GM19328 (cell line): ENCODE measurements around the gene POLR1G.

Experiments used
- ATAC-seq: cut with Tn5 transposase; IDR thresholded peaks from one replicate; pipeline ENCODE4 v1.9.1; 2021; ENCODE audit warnings: mild to moderate bottlenecking, moderate library complexity; ENCODE audit not compliant: unreplicated experiment

The POLR1G gene

GRCh38 chr19:45443462-45444317 lies 37.2 kb downstream of the POLR1G start:
- ATAC-seq, result no peak

GRCh38 chr19:45444318-45445041 lies 38.0 kb downstream of the POLR1G start:
- no peak for ATAC-seq

- ATAC-seq, result no peak
Observed at GRCh38 chr19:45445139-45445538, 38.7 kb downstream of the POLR1G start.

GRCh38 chr19:45446295-45446694 lies 39.9 kb downstream of the POLR1G start:
- ATAC-seq, result no peak

GRCh38 chr19:45446944-45447343 lies 40.5 kb downstream of the POLR1G start:
- no peak for ATAC-seq

GRCh38 chr19:45448425-45448756 lies 41.9 kb downstream of the POLR1G start:
- no peak for ATAC-seq

- ATAC-seq, result no peak
Observed at GRCh38 chr19:45448887-45449299, 42.4 kb downstream of the POLR1G start.

GRCh38 chr19:45450012-45450333 lies 43.5 kb downstream of the POLR1G start:
- ATAC-seq, result no peak

- ATAC-seq, result peak; percentile 21
Observed at GRCh38 chr19:45451131-45451849, 44.8 kb downstream of the POLR1G start.

GRCh38 chr19:45451850-45452387 lies 45.5 kb downstream of the POLR1G start:
- no peak for ATAC-seq

- no peak for ATAC-seq
Observed at GRCh38 chr19:45455707-45456499, 49.5 kb downstream of the POLR1G start.

- no peak for ATAC-seq
Observed at GRCh38 chr19:45456500-45456815, 50.0 kb downstream of the POLR1G start.

- no peak for ATAC-seq
Observed at GRCh38 chr19:45457776-45458175, 51.3 kb downstream of the POLR1G start.
